ENCODE measurements around the gene TMEM247.

TMEM247 gene

DNA sequence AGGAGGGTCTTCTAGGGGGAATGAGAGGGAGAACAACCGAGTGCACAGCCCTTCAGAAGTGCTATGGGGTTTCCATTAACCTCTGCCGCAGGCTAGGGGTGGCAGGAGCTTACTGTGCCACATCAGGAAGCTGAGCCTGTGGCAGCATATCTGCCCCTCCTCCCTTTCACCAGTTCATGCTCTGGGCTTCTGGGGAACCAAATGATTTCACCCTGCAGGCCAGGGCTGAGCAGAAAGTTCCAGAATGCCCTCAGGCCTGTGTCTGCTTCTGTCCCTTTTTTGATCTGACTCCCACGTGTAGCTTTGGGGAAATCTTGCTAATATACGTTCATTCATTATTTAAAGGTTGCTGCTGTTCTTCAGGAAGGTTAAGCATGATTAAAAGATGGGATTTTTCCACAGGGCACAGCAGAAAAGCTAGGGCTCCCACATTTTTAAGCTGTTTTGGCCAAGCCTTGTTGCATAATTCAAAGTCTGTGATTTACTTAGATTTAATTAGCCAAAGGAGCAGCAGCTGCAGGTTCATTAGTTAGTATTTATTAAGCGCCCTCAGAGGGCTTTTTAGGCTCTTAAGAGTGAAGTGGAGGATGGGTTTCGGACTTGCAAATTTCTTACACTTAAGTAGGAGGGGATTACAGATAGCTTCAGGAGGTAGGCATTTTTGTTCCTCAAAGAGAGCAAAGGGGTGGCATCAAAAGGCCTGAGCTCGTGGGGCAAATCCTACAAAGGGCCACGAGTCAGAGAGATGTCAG is 10.2 kb downstream of the TMEM247 start:
- no peaks in the 10 kb centered on the region for H3K27me3 ChIP-seq (ENCODE audit: insufficient read depth, low read length)
- peaks cover 21% of the 10 kb centered on the region for H3K4me1 ChIP-seq (ENCODE audit: control insufficient read depth, insufficient read depth, low read length, unreplicated experiment)
- H3K27ac ChIP-seq (ENCODE audit: low read depth, low read length) = no peak overlapping the region
- no peak overlapping the region for H2AFZ ChIP-seq (ENCODE audit: low read length, unreplicated experiment)
- H3K79me2 ChIP-seq (ENCODE audit: control insufficient read depth, insufficient read depth, low read length, unreplicated experiment) = no peaks in the 10 kb centered on the region
- H3K36me3 ChIP-seq (ENCODE audit: insufficient read depth, low read length) = no peaks in the 10 kb centered on the region
- H3K4me3 ChIP-seq (ENCODE audit: low read depth, low read length) = no peak overlapping the region

DNA sequence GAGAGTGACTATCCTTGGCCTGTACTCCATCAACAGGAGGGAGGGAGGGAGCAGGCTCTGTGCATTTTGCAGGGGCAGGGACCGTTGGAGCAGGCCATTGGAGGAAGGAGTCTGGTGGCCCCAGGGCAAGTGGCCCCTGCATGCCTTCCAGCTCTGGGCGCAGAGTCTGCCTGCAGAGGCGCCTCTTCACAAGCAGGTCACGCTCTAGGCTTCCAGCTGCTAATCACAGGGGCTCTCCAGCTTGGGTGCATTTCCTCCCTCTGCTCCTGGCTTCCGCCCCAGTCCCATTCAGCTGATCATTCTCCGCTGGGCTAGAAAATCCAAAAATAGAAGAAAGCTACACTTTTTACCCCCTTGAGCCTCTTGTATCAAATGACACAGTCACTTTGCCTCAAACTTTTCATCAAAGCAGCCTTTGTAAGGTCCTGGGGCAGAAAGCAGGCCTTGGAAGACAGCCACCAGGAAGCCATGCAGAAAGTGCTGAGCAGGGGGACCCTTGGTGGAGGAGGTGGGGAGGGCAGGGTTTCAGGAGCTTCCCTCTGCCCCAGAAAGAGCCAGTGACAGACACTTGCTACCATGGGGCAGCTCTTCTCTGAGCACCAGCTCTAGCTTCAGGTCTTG is 11.3 kb downstream of the TMEM247 start:
- Histone ChIP-seq H3K27me3 (ENCODE audit: insufficient read depth, low read length) (no peaks in the 10 kb centered on the region), H3K4me3 (ENCODE audit: low read depth, low read length) (no peak overlapping the region), H3K79me2 (ENCODE audit: control insufficient read depth, insufficient read depth, low read length, unreplicated experiment) (no peaks in the 10 kb centered on the region), H3K27ac (ENCODE audit: low read depth, low read length) (no peak overlapping the region), H3K36me3 (ENCODE audit: insufficient read depth, low read length) (no peaks in the 10 kb centered on the region), H2AFZ (ENCODE audit: low read length, unreplicated experiment) (no peak overlapping the region), H3K4me1 (ENCODE audit: control insufficient read depth, insufficient read depth, low read length, unreplicated experiment) (peaks cover 21% of the 10 kb centered on the region)

GRCh38 chr2:46492301-46492700 is 12.9 kb downstream of the TMEM247 start:
- no peak overlapping the region for H3K4me3 ChIP-seq (ENCODE audit: low read depth, low read length)
- H3K4me1 ChIP-seq (ENCODE audit: control insufficient read depth, insufficient read depth, low read length, unreplicated experiment) = peaks cover 21% of the 10 kb centered on the region
- H3K79me2 ChIP-seq (ENCODE audit: control insufficient read depth, insufficient read depth, low read length, unreplicated experiment) = no peaks in the 10 kb centered on the region
- H3K36me3 ChIP-seq (ENCODE audit: insufficient read depth, low read length) = no peaks in the 10 kb centered on the region
- H2AFZ ChIP-seq (ENCODE audit: low read length, unreplicated experiment) = no peak overlapping the region
- H3K27ac ChIP-seq (ENCODE audit: low read depth, low read length) = no peak overlapping the region
- H3K27me3 ChIP-seq (ENCODE audit: insufficient read depth, low read length) = no peaks in the 10 kb centered on the region

- no peaks in the 10 kb centered on the region for H3K36me3 ChIP-seq (ENCODE audit: insufficient read depth, low read length)
- no peaks in the 10 kb centered on the region for H3K27me3 ChIP-seq (ENCODE audit: insufficient read depth, low read length)
- no peak overlapping the region for H3K4me3 ChIP-seq (ENCODE audit: low read depth, low read length)
- no peak overlapping the region for H3K27ac ChIP-seq (ENCODE audit: low read depth, low read length)
- H2AFZ ChIP-seq (ENCODE audit: low read length, unreplicated experiment) = no peak overlapping the region
- H3K4me1 ChIP-seq (ENCODE audit: control insufficient read depth, insufficient read depth, low read length, unreplicated experiment) = peaks cover 10% of the 10 kb centered on the region
- H3K79me2 ChIP-seq (ENCODE audit: control insufficient read depth, insufficient read depth, low read length, unreplicated experiment) = no peaks in the 10 kb centered on the region
Observed at GRCh38 chr2:46493241-46493970, 14.0 kb downstream of the TMEM247 start.

- Histone ChIP-seq H3K4me3 (ENCODE audit: low read depth, low read length) (no peak overlapping the region), H3K27ac (ENCODE audit: low read depth, low read length) (no peak overlapping the region), H3K79me2 (ENCODE audit: control insufficient read depth, insufficient read depth, low read length, unreplicated experiment) (no peaks in the 10 kb centered on the region), H3K4me1 (ENCODE audit: control insufficient read depth, insufficient read depth, low read length, unreplicated experiment) (peaks cover 9% of the 10 kb centered on the region), H3K36me3 (ENCODE audit: insufficient read depth, low read length) (no peaks in the 10 kb centered on the region), H3K27me3 (ENCODE audit: insufficient read depth, low read length) (no peaks in the 10 kb centered on the region), H2AFZ (ENCODE audit: low read length, unreplicated experiment) (no peak overlapping the region)
Observed at GRCh38 chr2:46493971-46494250, 14.5 kb downstream of the TMEM247 start.

- no peaks in the 10 kb centered on the region for H3K27me3 ChIP-seq (ENCODE audit: insufficient read depth, low read length)
- peaks cover 9% of the 10 kb centered on the region for H3K4me1 ChIP-seq (ENCODE audit: control insufficient read depth, insufficient read depth, low read length, unreplicated experiment)
- no peak overlapping the region for H3K4me3 ChIP-seq (ENCODE audit: low read depth, low read length)
- H3K79me2 ChIP-seq (ENCODE audit: control insufficient read depth, insufficient read depth, low read length, unreplicated experiment) = no peaks in the 10 kb centered on the region
- H3K36me3 ChIP-seq (ENCODE audit: insufficient read depth, low read length) = no peaks in the 10 kb centered on the region
- H3K27ac ChIP-seq (ENCODE audit: low read depth, low read length) = no peak overlapping the region
- H2AFZ ChIP-seq (ENCODE audit: low read length, unreplicated experiment) = no peak overlapping the region
Observed at GRCh38 chr2:46494596-46494995, 15.2 kb downstream of the TMEM247 start.

DNA sequence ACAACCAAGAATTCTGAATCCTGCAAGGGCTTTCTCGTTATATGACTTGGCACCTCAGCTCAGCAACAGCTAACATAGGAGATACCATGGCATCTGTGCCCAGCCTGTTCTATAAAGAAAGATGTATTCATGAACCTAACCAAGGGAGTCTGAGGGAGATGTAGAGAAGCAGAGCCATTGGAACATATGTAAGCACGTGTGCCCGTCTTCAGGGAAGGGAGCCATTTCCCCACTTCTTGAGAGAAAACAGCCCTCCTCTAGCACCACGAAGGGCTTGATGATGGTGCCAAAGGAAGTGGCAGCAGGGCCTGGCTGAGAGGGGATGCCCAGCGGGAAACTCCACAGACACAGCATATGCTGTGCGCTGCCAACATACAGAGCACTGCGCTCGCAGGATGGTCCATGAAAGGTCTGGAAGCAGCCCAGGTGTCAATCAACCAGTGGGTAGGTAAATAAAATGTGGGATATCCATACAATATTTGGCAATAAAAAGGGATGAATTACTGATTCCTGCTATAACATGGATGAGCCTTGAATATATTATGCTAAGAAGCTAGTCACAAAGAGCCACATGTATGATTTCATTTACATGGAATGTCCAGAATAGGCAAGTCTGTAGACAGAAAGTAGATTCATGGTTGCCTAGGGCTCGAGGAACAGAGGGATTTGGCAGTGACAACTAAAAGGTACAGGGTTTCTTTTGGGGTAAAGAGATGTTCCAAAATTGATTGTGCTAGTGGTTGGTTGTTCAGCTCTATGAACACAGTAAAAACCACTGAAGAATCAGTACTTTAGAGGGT is 16.1 kb downstream of the TMEM247 start:
- Histone ChIP-seq H3K4me3 (ENCODE audit: low read depth, low read length) (no peak overlapping the region), H3K79me2 (ENCODE audit: control insufficient read depth, insufficient read depth, low read length, unreplicated experiment) (no peaks in the 10 kb centered on the region), H3K36me3 (ENCODE audit: insufficient read depth, low read length) (no peaks in the 10 kb centered on the region), H2AFZ (ENCODE audit: low read length, unreplicated experiment) (no peak overlapping the region), H3K4me1 (ENCODE audit: control insufficient read depth, insufficient read depth, low read length, unreplicated experiment) (peaks cover 9% of the 10 kb centered on the region), H3K27ac (ENCODE audit: low read depth, low read length) (no peak overlapping the region), H3K27me3 (ENCODE audit: insufficient read depth, low read length) (no peaks in the 10 kb centered on the region)

DNA sequence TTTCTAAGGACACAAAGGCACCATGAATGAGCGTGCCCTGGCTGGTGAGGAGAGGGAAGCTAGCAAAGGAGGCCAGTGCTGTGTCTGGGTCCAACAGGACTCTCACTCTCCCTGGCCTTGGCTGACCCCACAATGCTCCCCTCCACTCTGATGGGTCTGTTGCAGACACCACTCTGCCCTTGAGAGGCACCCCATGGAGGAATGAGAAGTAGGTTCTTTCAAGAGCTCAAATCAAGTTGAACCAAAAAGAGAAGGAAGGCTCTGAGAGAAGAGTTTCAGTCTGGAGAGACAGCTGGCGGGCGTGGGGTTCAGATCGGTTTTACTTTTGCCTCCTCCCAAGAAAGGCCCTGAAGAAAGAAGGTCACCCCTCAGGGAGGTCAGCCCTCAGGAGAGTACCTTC is 18.4 kb downstream of the TMEM247 start:
- Histone ChIP-seq H2AFZ (ENCODE audit: low read length, unreplicated experiment) (no peak overlapping the region), H3K27me3 (ENCODE audit: insufficient read depth, low read length) (no peaks in the 10 kb centered on the region), H3K4me3 (ENCODE audit: low read depth, low read length) (no peak overlapping the region), H3K79me2 (ENCODE audit: control insufficient read depth, insufficient read depth, low read length, unreplicated experiment) (no peaks in the 10 kb centered on the region), H3K27ac (ENCODE audit: low read depth, low read length) (no peak overlapping the region), H3K4me1 (ENCODE audit: control insufficient read depth, insufficient read depth, low read length, unreplicated experiment) (peaks cover 9% of the 10 kb centered on the region), H3K36me3 (ENCODE audit: insufficient read depth, low read length) (no peaks in the 10 kb centered on the region)

DNA sequence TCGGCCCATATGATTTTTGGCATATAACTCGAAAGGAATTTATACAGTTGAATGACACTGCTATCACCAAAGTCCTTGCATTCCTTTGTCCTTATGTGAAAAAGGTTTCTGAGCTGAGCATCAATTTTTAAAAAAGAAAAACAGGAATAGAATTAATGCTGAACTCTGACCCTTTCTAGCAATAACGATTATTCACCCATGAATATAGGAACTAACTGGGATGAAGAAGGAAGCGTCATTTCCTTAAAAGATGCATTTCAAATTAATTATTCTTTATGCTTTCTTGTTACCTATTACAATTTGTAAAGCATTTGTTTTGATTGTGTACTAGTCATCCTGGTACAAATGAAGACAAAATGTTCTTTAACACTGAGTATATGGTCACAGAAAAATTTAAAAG is 19.3 kb downstream of the TMEM247 start:
- H3K4me3 ChIP-seq (ENCODE audit: low read depth, low read length) = no peak overlapping the region
- H3K4me1 ChIP-seq (ENCODE audit: control insufficient read depth, insufficient read depth, low read length, unreplicated experiment) = peaks cover 3% of the 10 kb centered on the region
- H3K27ac ChIP-seq (ENCODE audit: low read depth, low read length) = no peak overlapping the region
- no peaks in the 10 kb centered on the region for H3K27me3 ChIP-seq (ENCODE audit: insufficient read depth, low read length)
- H3K36me3 ChIP-seq (ENCODE audit: insufficient read depth, low read length) = no peaks in the 10 kb centered on the region
- no peaks in the 10 kb centered on the region for H3K79me2 ChIP-seq (ENCODE audit: control insufficient read depth, insufficient read depth, low read length, unreplicated experiment)
- H2AFZ ChIP-seq (ENCODE audit: low read length, unreplicated experiment) = no peak overlapping the region

DNA sequence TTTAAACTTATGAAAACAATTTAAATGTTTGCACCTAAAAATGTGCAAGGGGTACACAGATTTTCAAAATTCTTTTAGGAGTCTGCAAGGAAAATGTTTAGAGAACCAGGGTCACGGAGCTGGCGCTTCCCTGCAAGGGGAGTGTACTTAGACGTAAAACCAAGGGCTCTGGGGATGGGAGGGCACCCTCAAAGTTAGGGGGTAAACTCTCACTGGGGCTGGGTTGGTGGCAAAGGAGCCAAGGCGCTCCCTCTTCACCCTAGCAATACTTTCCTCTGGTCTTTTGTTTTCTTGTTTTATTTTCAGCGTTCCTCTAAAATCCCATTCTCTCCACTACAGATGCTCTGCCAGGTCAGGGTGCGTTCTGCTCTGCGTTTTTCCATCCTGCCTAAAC is 20.0 kb downstream of the TMEM247 start:
- peak overlapping the region; percentile 82 for H3K4me3 ChIP-seq (ENCODE audit: low read depth, low read length)
- peak overlapping the region; percentile 61 for H3K27ac ChIP-seq (ENCODE audit: low read depth, low read length)
- no peaks in the 10 kb centered on the region for H3K4me1 ChIP-seq (ENCODE audit: control insufficient read depth, insufficient read depth, low read length, unreplicated experiment)
- no peaks in the 10 kb centered on the region for H3K79me2 ChIP-seq (ENCODE audit: control insufficient read depth, insufficient read depth, low read length, unreplicated experiment)
- H3K27me3 ChIP-seq (ENCODE audit: insufficient read depth, low read length) = no peaks in the 10 kb centered on the region
- H3K36me3 ChIP-seq (ENCODE audit: insufficient read depth, low read length) = no peaks in the 10 kb centered on the region
- H2AFZ ChIP-seq (ENCODE audit: low read length, unreplicated experiment) = peak overlapping the region; percentile 94

Measured in ACC112 (cell line).